ENCODE measurements around the gene ATP6AP1.
A peak's percentile ranks its signal among the peaks of the same experiment; 100 is the strongest.
"Not testable (repeated sequence)": the region's sequence is repeated elsewhere in the genome, so short reads cannot be mapped to it uniquely, and the experiment has no call there.

ATP6AP1 gene

GRCh38 chrX:154399527-154400368 is 28.7 kb upstream of the ATP6AP1 start:
- H3K36me3 ChIP-seq (replicated peaks; ENCODE audit: low read depth, low read length): peaks cover 27% of the 10 kb centered on the region
- H3K79me2 ChIP-seq (ENCODE audit: low read length): peaks cover 26% of the 10 kb centered on the region
- peak overlapping the region; percentile 97 for H3K9ac ChIP-seq (ENCODE audit: low read length)
- TF ChIP-seq, protein P1, sequence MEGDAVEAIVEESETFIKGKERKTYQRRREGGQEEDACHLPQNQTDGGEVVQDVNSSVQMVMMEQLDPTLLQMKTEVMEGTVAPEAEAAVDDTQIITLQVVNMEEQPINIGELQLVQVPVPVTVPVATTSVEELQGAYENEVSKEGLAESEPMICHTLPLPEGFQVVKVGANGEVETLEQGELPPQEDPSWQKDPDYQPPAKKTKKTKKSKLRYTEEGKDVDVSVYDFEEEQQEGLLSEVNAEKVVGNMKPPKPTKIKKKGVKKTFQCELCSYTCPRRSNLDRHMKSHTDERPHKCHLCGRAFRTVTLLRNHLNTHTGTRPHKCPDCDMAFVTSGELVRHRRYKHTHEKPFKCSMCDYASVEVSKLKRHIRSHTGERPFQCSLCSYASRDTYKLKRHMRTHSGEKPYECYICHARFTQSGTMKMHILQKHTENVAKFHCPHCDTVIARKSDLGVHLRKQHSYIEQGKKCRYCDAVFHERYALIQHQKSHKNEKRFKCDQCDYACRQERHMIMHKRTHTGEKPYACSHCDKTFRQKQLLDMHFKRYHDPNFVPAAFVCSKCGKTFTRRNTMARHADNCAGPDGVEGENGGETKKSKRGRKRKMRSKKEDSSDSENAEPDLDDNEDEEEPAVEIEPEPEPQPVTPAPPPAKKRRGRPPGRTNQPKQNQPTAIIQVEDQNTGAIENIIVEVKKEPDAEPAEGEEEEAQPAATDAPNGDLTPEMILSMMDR (IDR thresholded peaks at IDR 0.05; ENCODE audit: low read depth, low read length): no peak
- no peak for TF ChIP-seq EZH2phosphoT487 (IDR thresholded peaks at IDR 0.05; ENCODE audit: low read depth)
- no peaks in the 10 kb centered on the region for H3K27me3 ChIP-seq (ENCODE audit: low read depth, low read length)
- no peaks in the 10 kb centered on the region for H3K9me3 ChIP-seq (ENCODE audit: insufficient read depth, low read length)
- peak overlapping the region; percentile 100 for H3K4me2 ChIP-seq (ENCODE audit: low read length)
- H2AFZ ChIP-seq (ENCODE audit: low read depth, low read length): no peak overlapping the region
- peaks cover 11% of the 10 kb centered on the region; the same call in 1 of the 2 replicates for H4K20me1 ChIP-seq (ENCODE audit: insufficient read depth, low read length)
- H3K27ac ChIP-seq (ENCODE audit: low read length): peak overlapping the region; percentile 92
- H3K4me3 ChIP-seq (ENCODE audit: low read length): peak overlapping the region; percentile 92
- peaks cover 11% of the 10 kb centered on the region for H3K4me1 ChIP-seq (ENCODE audit: low read length)

DNA sequence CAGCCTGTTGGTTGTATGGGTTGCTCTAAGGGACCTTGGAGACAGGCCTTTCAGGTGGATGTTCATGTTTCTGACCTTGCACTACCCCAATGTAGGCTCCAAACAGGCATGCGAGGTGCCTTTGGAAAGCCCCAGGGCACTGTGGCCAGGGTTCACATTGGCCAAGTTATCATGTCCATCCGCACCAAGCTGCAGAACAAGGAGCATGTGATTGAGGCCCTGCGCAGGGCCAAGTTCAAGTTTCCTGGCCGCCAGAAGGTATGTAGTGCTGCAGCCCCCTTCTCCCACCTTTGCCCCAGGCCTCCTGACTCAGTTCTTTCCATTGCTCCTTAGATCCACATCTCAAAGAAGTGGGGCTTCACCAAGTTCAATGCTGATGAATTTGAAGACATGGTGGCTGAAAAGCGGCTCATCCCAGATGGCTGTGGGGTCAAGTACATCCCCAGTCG is 28.1 kb upstream of the ATP6AP1 start:
- H3K79me2 ChIP-seq (ENCODE audit: low read length): peaks cover 26% of the 10 kb centered on the region
- peaks cover 11% of the 10 kb centered on the region; the same call in 1 of the 2 replicates for H4K20me1 ChIP-seq (ENCODE audit: insufficient read depth, low read length)
- not testable (repeated sequence) for H3K27ac ChIP-seq (ENCODE audit: low read length); H3K27me3 ChIP-seq (ENCODE audit: low read depth, low read length); H3K9ac ChIP-seq (ENCODE audit: low read length); H3K4me3 ChIP-seq (ENCODE audit: low read length); H2AFZ ChIP-seq (ENCODE audit: low read depth, low read length); H3K9me3 ChIP-seq (ENCODE audit: insufficient read depth, low read length); H3K4me2 ChIP-seq (ENCODE audit: low read length)
- peaks cover 27% of the 10 kb centered on the region for H3K36me3 ChIP-seq (replicated peaks; ENCODE audit: low read depth, low read length)
- peaks cover 11% of the 10 kb centered on the region for H3K4me1 ChIP-seq (ENCODE audit: low read length)

DNA sequence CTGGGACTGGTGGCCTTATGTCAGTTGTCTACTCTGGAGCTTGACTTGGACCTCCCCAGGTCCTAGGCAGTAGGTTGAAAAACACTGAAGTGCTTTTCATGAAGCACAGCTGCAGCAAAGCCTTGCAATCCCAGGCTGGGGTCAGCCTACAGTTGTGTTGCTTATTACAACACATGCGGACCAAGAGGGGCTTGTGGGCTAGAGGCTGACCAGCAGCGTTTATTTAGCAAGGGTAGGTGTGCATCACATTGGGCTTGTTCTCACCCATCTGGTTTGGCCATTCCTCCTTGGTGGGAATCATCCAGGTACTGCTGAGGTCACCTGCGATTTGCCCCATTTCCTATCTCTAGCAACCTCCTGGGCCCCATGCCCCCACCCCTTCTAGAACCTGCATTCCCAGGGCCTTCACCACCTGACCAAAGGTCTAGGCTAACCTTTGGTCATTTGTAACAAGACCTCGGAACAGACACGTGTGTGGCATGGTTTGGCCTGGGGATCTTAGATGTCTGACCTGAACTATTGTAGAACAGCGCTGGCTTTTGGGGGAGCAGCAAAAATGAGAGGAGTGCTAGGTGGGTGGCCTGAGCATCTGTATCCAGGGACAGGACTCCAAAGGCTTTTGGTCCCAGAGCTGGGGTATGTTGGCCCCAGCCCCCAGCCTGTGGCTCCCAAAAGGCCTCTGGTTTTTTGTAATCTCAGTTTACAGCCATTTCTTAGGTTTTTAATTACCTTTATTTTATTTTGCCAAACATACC is 27.3 kb upstream of the ATP6AP1 start:
- peaks cover 26% of the 10 kb centered on the region for H3K79me2 ChIP-seq (ENCODE audit: low read length)
- peaks cover 11% of the 10 kb centered on the region for H3K4me1 ChIP-seq (ENCODE audit: low read length)
- peak overlapping the region; percentile 28 for H3K27ac ChIP-seq (ENCODE audit: low read length)
- no peak overlapping the region for H2AFZ ChIP-seq (ENCODE audit: low read depth, low read length)
- H3K27me3 ChIP-seq (ENCODE audit: low read depth, low read length): no peaks in the 10 kb centered on the region
- no peak overlapping the region for H3K9ac ChIP-seq (ENCODE audit: low read length)
- H4K20me1 ChIP-seq (ENCODE audit: insufficient read depth, low read length): peaks cover 11% of the 10 kb centered on the region; the same call in 1 of the 2 replicates
- no peak overlapping the region for H3K4me2 ChIP-seq (ENCODE audit: low read length)
- no peaks in the 10 kb centered on the region for H3K9me3 ChIP-seq (ENCODE audit: insufficient read depth, low read length)
- no peak overlapping the region for H3K4me3 ChIP-seq (ENCODE audit: low read length)
- no peak for TF ChIP-seq EZH2phosphoT487 (IDR thresholded peaks at IDR 0.05; ENCODE audit: low read depth)
- TF ChIP-seq, protein P1 (IDR thresholded peaks at IDR 0.05; ENCODE audit: low read depth, low read length): no peak
- peaks cover 27% of the 10 kb centered on the region for H3K36me3 ChIP-seq (replicated peaks; ENCODE audit: low read depth, low read length)

- Histone ChIP-seq H3K9me3 (ENCODE audit: insufficient read depth, low read length) (no peaks in the 10 kb centered on the region), H3K4me1 (ENCODE audit: low read length) (peaks cover 11% of the 10 kb centered on the region), H2AFZ (ENCODE audit: low read depth, low read length) (no peak overlapping the region), H3K36me3 (replicated peaks; ENCODE audit: low read depth, low read length) (peaks cover 27% of the 10 kb centered on the region), H3K79me2 (ENCODE audit: low read length) (peaks cover 24% of the 10 kb centered on the region), H4K20me1 (ENCODE audit: insufficient read depth, low read length) (peaks cover 11% of the 10 kb centered on the region; the same call in 1 of the 2 replicates), H3K27me3 (ENCODE audit: low read depth, low read length) (no peaks in the 10 kb centered on the region), H3K9ac (ENCODE audit: low read length) (no peak overlapping the region), H3K27ac (ENCODE audit: low read length) (peak overlapping the region; percentile 28), H3K4me3 (ENCODE audit: low read length) (no peak overlapping the region), H3K4me2 (ENCODE audit: low read length) (no peak overlapping the region)
- TF ChIP-seq, protein P1 (IDR thresholded peaks at IDR 0.05; ENCODE audit: low read depth, low read length): no peak
- TF ChIP-seq EZH2phosphoT487 (IDR thresholded peaks at IDR 0.05; ENCODE audit: low read depth): no peak
These were observed 26.4 kb upstream of the ATP6AP1 start for GRCh38 chrX:154401918-154402621.
